Measurements from ENCODE around the gene DCDC2B.

The DCDC2B gene

GRCh38 chr1:32263744-32264143, 54.9 kb downstream of the DCDC2B start:
- no peak for DNase-seq

All from NCI-H1436 (cell line).